MV-4-11 (cell line): ENCODE results near the gene LRRC28.

Experiments
- DNase-seq: peaks from one replicate; lab custom pipeline; 2025; lab: John Stamatoyannopoulos, UW

Gene LRRC28

DNA sequence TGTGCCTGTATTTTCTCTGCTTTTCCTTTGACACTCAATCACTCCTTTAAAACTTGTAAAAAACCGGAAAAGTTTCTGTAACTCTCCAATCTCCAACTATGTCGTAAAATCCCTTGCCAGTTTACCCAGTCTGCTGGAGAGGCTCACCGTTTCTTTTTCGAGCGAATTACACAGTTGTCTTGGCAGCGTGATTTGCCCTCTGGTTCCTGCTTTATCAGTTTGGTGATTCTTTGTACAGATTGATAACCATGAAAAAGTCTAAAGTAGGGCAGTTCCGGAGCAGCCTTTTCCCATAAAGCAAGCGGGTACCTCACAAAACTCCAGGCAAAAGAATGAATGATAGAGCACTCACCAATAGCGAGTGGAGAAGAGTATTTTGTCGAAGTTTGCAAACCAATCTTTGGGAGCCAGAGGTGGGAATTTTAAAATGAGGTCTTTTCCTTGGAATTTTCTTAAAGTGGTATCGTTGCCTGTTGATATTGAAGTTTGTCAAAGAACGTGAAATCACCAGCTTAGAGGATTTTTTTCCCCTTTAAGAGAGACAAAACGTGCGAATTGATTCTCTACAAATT, 1.9 kb upstream of the LRRC28 start, which contains the start of gene TTC23:
TSS of gene TTC23 (minus strand) at position 312 of the 572 bp plus-strand sequence. CDS start 20,869 bp downstream, outside the sequence.
- peak; percentile 53 for DNase-seq

DNA sequence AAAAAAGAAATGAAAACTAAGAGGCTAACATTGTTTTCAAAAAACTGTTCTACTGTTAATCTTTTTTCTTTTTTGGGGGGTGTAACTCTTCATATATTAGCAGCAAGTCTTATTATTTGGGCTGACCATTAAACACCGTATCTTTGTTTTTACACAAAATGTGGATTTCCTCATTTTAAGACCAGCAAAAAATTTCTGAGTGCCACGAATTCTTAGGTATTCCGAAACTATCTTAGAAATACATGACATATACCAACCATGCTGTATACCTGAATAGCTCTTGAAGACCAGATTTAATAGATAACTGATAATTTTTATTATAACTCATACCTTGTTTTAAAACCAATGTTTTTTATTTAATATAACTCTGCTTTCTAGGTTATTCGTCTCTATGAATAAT, 1.3 kb upstream of the LRRC28 start:
- no peak for DNase-seq

DNA sequence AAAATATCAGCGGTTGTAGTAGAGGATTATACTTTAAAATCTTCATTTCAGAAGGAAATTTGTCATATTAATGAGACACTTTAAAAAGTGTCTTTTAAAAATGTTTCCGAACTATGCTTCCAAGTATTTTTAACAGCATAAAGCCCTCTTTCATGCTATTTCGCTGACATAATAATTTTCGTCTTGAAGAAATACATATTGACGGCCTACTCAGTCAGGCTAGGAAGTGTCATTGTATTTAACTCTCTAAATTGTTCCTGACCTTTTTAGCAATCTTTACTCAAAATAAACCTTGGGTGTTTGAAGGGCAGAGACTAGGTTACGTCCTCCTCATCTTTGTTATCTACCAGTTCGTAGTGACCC, 806 bp upstream of the LRRC28 start:
- DNase-seq, result no peak

DNA sequence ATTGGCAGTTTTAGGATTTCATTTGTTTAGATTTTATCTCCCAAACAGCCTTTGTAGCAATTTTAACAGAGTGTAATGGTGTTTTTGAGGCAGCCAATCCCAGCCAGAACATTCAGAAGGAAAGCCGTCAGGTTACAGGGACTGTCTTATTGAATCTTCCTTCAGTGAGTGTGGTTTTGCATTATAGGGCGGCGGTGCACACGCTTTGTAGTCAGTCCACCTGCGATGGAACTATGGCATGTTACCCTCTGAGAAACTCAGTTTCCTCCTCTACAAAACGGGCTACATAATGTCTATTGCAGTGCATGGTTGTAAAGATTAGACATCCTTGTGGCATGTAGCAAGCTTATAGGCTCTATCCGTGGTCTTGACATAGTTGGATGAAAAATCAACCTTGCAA, 1.0 kb downstream of the LRRC28 start:
- no peak for DNase-seq

GRCh38 chr15:99253381-99254090, 2.3 kb downstream of the LRRC28 start:
- DNase-seq, result no peak

DNA sequence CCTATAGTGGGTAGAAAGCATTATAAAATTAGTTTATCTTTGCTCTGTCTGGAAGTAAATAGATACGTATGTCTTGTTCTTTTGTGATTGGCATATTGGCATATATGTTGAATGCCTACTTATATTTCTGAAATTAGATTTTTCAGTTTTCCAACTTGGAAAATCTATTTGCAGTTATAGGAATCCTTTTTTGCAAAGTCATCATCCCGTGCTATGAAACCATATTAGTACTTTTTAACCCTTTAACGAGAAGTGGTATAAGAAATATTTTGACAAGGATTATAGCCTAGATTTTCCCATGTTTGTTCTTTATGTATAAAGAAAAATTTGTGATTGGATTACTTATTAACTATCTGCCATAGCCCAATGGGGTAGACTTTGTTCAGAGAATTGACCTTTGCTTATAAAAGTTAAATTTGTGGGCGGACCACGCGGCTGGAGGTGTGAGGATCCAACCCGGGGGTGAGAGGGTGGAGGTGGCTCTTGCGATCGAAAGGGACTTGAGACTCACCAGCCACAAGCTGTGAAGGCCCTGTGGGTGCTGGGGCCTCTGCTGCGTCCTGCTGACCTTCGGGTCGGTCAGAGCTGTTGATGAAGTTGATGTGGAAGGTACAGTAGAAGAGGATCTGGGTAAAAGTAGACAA, 5.9 kb downstream of the LRRC28 start:
- no peak for DNase-seq

DNA sequence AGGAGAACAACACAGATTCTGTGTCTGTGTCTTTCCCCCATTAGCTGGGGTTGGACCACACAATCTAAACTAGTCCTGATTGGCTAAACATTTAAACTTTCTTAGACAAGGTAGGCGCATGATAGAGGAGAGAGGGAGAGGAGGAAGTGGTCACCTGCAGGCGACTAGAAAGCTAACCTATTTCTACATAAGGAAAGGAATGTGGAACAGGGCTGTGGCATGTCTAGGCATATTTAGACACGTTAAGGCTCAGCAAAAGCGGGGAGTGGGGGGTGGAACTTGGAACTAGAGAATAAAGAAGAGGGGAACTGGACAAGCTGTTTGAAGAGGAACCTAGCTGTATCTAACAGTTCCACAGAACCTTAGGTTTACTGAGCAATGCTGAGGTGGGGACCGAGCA, 12.8 kb downstream of the LRRC28 start:
- DNase-seq, result peak; percentile 20

GRCh38 chr15:99265541-99266070, 14.3 kb downstream of the LRRC28 start:
- no peak for DNase-seq

GRCh38 chr15:99267957-99268356, 16.7 kb downstream of the LRRC28 start:
- DNase-seq, result no peak

- DNase-seq, result no peak
These were observed 17.1 kb downstream of the LRRC28 start for GRCh38 chr15:99268431-99268830.

- no peak for DNase-seq
These were observed 22.5 kb downstream of the LRRC28 start for GRCh38 chr15:99273801-99274200.

- DNase-seq, result no peak
These were observed 23.8 kb downstream of the LRRC28 start for GRCh38 chr15:99275061-99275460.

GRCh38 chr15:99275525-99276128, 24.3 kb downstream of the LRRC28 start:
- no peak for DNase-seq

- peak; percentile 76 for DNase-seq
These were observed 28.0 kb downstream of the LRRC28 start for GRCh38 chr15:99279290-99279689.

DNA sequence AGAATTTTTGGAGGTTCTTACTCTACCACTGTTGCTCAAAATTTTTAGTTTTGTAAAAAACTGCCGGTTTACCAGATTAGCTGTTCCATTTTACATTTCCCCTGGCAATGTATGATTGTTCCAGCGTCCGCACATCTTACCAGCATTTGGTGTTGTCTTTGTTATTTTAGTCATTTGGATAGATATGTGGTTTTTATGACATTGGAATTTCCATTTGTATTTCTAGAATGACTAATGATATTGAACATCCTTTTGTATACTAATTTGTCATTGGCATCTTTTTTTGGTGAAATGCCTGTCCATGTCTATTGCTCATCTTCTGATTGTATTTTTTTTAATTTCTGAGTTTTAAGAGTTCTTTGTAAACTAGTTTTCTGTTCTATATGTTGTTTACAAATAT, 28.5 kb downstream of the LRRC28 start:
- no peak for DNase-seq

- no peak for DNase-seq
These were observed 30.8 kb downstream of the LRRC28 start for GRCh38 chr15:99282121-99282520.

GRCh38 chr15:99282586-99282985, 31.3 kb downstream of the LRRC28 start:
- no peak for DNase-seq

DNA sequence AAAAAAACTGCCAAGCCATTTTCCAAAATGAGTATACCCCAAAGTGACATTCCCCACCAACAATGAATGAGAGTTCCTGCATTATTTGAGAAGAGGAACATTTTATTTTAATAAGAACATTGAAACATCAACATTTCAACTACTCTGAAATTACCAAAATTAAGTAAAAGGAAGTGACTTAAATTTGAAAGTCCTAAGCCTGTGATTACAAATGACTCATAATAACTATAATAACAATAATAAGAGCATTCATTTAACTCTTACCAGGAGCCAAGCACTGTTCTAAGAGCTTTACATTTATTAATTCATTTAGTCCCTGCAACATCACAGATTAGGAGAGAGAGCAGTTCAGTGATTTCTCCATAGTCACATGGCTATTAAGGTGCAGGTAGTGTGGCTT, 32.4 kb downstream of the LRRC28 start:
- no peak for DNase-seq

- DNase-seq, result no peak
These were observed 40.4 kb downstream of the LRRC28 start for GRCh38 chr15:99291643-99292042.

DNA sequence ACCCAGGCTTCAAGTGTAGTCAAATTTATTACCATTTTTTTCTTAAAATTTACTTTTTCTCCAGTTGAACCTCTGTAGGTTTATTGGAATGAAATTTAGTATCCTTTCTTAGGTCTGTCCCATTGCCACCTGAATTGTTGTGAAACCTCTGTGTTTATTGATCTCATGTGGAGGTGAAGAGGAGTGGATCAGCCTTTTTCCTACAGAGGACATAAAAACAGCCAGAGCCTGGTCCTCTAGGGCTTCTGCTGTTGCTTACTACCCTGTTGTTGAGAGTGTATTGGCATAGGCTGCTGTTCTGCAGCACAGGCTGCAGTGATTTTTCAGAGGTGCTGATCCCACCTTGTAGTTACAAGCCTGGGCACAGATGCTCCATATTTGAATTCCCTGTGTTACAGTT, 44.6 kb downstream of the LRRC28 start:
- no peak for DNase-seq

GRCh38 chr15:99296386-99296785, 45.1 kb downstream of the LRRC28 start:
- DNase-seq, result no peak

DNA sequence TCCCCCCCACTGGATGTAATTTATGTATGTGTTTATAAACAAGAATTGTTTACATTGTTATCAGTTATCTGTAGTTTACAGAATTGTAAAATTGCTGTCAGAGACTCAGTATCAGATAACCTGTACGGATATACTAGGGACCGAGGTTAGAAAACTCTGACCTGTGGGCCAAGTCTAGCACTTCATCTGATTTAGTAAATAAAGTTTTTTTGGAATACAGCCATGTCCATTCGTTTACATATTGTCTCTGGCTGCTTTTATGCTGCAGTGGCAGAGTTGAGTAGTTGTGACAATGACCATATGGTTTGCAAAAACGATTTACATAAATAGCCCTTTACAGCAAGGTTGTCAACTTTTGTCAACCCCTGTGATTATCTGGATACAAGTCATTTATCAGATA, 52.6 kb downstream of the LRRC28 start:
- no peak for DNase-seq
